ENCODE data around the gene FAM83B. TPM values are rescaled to one million over a fixed set of nuclear protein-coding genes. Genes with fewer than 3 reads are reported as not detected.

Gene FAM83B
- total and polyA plus RNA-seq, 2 of the 13 experiments (the other 11 are each of a cell fraction or from before 2014, with no cell fraction given) = not detected

GRCh38 chr6:54929245-54929909 lies 82.8 kb downstream of the FAM83B start (continued):
- no peak for TF ChIP-seq ZBTB1 (CRISPR knock-in tag; IDR thresholded peaks at IDR 0.05; ENCODE audit: borderline replicate concordance)
- TF ChIP-seq RCOR2 (CRISPR knock-in tag; IDR thresholded peaks at IDR 0.05) = no peak
- TF ChIP-seq ZNF792 (CRISPR knock-in tag; IDR thresholded peaks at IDR 0.05) = peak; percentile 77; the same call in 1 of the 2 replicates
- no peak for TF ChIP-seq NCOA5 (CRISPR knock-in tag; IDR thresholded peaks at IDR 0.05)
- peak; percentile 65; the same call in 1 of the 2 replicates for TF ChIP-seq IRF2 (CRISPR knock-in tag; IDR thresholded peaks at IDR 0.05)
- peak; percentile 55 for TF ChIP-seq CEBPG (CRISPR knock-in tag; IDR thresholded peaks at IDR 0.05)
- TF ChIP-seq ZBTB7A (CRISPR knock-in tag; IDR thresholded peaks at IDR 0.05) = no peak
- TF ChIP-seq MAX (IDR thresholded peaks at IDR 0.05) = peak; percentile 49; the same call in 1 of the 2 replicates
- TF ChIP-seq EHMT2 (IDR thresholded peaks at IDR 0.05; ENCODE audit: borderline replicate concordance, low read depth, low read length) = peak; percentile 82; the same call in 1 of the 2 replicates
- TF ChIP-seq HNF4A (CRISPR knock-in tag; IDR thresholded peaks at IDR 0.05) = peak; percentile 97
- TF ChIP-seq LBX2 (CRISPR knock-in tag; IDR thresholded peaks at IDR 0.05; ENCODE audit: borderline replicate concordance) = no peak
- TF ChIP-seq ZNF143 (CRISPR knock-in tag; IDR thresholded peaks at IDR 0.05) = no peak

- no TSS peak for BruUV-seq (replicated peaks)
- intact Hi-C loops (cut with micrococcal nuclease; ENCODE audit: unreplicated experiment) = no loop called here
- Histone ChIP-seq H3K4me1 (ENCODE audit: insufficient read depth, low read length) (peaks cover 32% of the 10 kb centered on the region), H3K27me3 (ENCODE audit: control insufficient read depth in 1 of 2, insufficient read depth in 2 of 2, low read length in 2 of 2) (no peaks in the 10 kb centered on the region), H4K20me1 (ENCODE audit: insufficient read depth, low read length) (no peaks in the 10 kb centered on the region), H3K4me2 (ENCODE audit: low read depth, low read length) (no peak overlapping the region), H3K9me3 (ENCODE audit: low read length) (peaks cover 26% of the 10 kb centered on the region), H3K79me2 (ENCODE audit: insufficient read depth, low read length) (no peaks in the 10 kb centered on the region), H3K27ac (ENCODE audit: extremely low read length, insufficient read depth, low read length) (no peak overlapping the region), H2AFZ (ENCODE audit: low read length) (no peak overlapping the region), H3K36me3 (replicated peaks in 1 of 2; ENCODE audit: control insufficient read depth in 1 of 2, insufficient read depth in 2 of 2, low read length in 2 of 2) (no peaks in the 10 kb centered on the region), H3K9ac (ENCODE audit: insufficient read depth, low read depth, low read length) (no peak overlapping the region), H3K4me3 (replicated peaks in 1 of 3; ENCODE audit: insufficient read depth in 1 of 3, low read depth in 2 of 3, low read length in 3 of 3) (no peak overlapping the region)
- FAIRE-seq (no peak), DNase-seq (ENCODE audit: low spot score) (no peak), ATAC-seq (no peak)
- TF ChIP-seq ZNF280D (CRISPR knock-in tag; IDR thresholded peaks at IDR 0.05) (peak; percentile 83; the same call in 1 of the 2 replicates), ZNF18 (CRISPR knock-in tag; IDR thresholded peaks at IDR 0.05; ENCODE audit: insufficient replicate concordance) (no peak), DDIT3 (CRISPR knock-in tag; IDR thresholded peaks at IDR 0.05) (no peak)
- ChIA-PET CTCF (ENCODE audit: low intra/inter-chr PET ratio, low total read pairs) (no interaction called here), POLR2A (no interaction called here)
- in situ Hi-C loops (cut with HindIII; ENCODE audit: extremely low pct_ligation_motif_present, low pct_unique_long_range_greater_than_20kb) = no loop called here
Measured at GRCh38 chr6:54932622-54933021, 86.1 kb downstream of the FAM83B start.

All from HepG2 (cell line).